Keratinocyte (primary cell): ENCODE data around the gene TNPO1.

Experiments
- CTCF ChIP-seq, 3 experiments: IDR thresholded peaks in 1 of 3; conservative IDR thresholded peaks in 1 of 3; optimal IDR thresholded peaks in 1 of 3; 2 replicates in 2 of 3; 3 replicates in 1 of 3; pipeline versions ENCODE3 to v1.5.1; 2011; ENCODE audit warnings: low read length in 3 of 3, mild to moderate bottlenecking in 3 of 3, moderate library complexity in 2 of 3, control low read depth in 1 of 3, inconsistent platforms in 1 of 3; ENCODE audit not compliant: insufficient read depth in 2 of 3; ENCODE audit errors: extremely low read depth in 1 of 3
- EZH2 ChIP-seq: IDR thresholded peaks from one replicate; pipeline ENCODE4 v1.6.1; 2012; ENCODE audit warnings: inconsistent platforms, mild to moderate bottlenecking, low read length, moderate library complexity

- TF ChIP-seq CTCF (optimal IDR thresholded peaks at IDR 0.05 in 1 of 3, IDR thresholded peaks at IDR 0.05 in 1 of 3, conservative IDR thresholded peaks at IDR 0.05 in 1 of 3; ENCODE audit: extremely low read depth in 1 of 3, insufficient read depth in 2 of 3, low read length in 3 of 3), result no peak
- TF ChIP-seq EZH2, result no peak
Measured at GRCh38 chr5:72943307-72943706, 126.8 kb downstream of the TNPO1 start.
